ENCODE measurements around the gene RPS3. TPM values are rescaled to one million over a fixed set of nuclear protein-coding genes. Genes with fewer than 3 reads are reported as not detected.

Gene RPS3
- total RNA-seq, 2 donors from 2014 or later: 2,923 to 3,877 TPM

GRCh38 chr11:75447415-75447814 is 48.1 kb downstream of the RPS3 start:
- no peaks in the 10 kb centered on the region for H3K9me3 Mint-ChIP-seq
- H3K27ac ChIP-seq (ENCODE audit: low read depth, low read length): no peak overlapping the region
- H3K4me3 Mint-ChIP-seq: no peak overlapping the region
- H3K27ac Mint-ChIP-seq: no peak overlapping the region
- no peak overlapping the region for H3K9ac ChIP-seq (ENCODE audit: extremely low read depth, low read length, poor library complexity, severe bottlenecking)
- no peaks in the 10 kb centered on the region for H3K4me1 Mint-ChIP-seq
- H3K27me3 Mint-ChIP-seq (ENCODE audit: insufficient read depth): peaks cover 5% of the 10 kb centered on the region
- no peak overlapping the region for H3K4me3 ChIP-seq (ENCODE audit: low read length)
- no peaks in the 10 kb centered on the region for H3K36me3 ChIP-seq (ENCODE audit: control insufficient read depth, insufficient read depth, low read length)
- 69 to 88% methylated on average over 3 to 5 of the region's 5 CpGs for WGBS, 2 experiments (ENCODE audit: insufficient coverage in 1 of 2, insufficient read length in 1 of 2)
- H3K36me3 Mint-ChIP-seq (ENCODE audit: low read depth): no peaks in the 10 kb centered on the region
- no peak for TF ChIP-seq CTCF (conservative IDR thresholded peaks at IDR 0.05)
- no peaks in the 10 kb centered on the region for H3K9me3 ChIP-seq (ENCODE audit: control insufficient read depth, low read length)
- DNase-seq: no peak
- H3K4me1 ChIP-seq (ENCODE audit: control insufficient read depth, insufficient read depth, low read length): no peaks in the 10 kb centered on the region
- H3K27me3 ChIP-seq (ENCODE audit: control insufficient read depth, insufficient read depth, low read length, poor library complexity, severe bottlenecking): no peaks in the 10 kb centered on the region

- Histone ChIP-seq H3K9me3 (ENCODE audit: control insufficient read depth, low read length) (no peaks in the 10 kb centered on the region), H3K9ac (ENCODE audit: extremely low read depth, low read length, poor library complexity, severe bottlenecking) (no peak overlapping the region), H3K4me1 (ENCODE audit: control insufficient read depth, insufficient read depth, low read length) (no peaks in the 10 kb centered on the region), H3K36me3 (ENCODE audit: control insufficient read depth, insufficient read depth, low read length) (no peaks in the 10 kb centered on the region), H3K27ac (ENCODE audit: low read depth, low read length) (no peak overlapping the region), H3K4me3 (ENCODE audit: low read length) (no peak overlapping the region), H3K27me3 (ENCODE audit: control insufficient read depth, insufficient read depth, low read length, poor library complexity, severe bottlenecking) (no peaks in the 10 kb centered on the region)
- Mint-ChIP-seq H3K4me1 (no peaks in the 10 kb centered on the region), H3K27ac (no peak overlapping the region), H3K9me3 (no peaks in the 10 kb centered on the region), H3K4me3 (no peak overlapping the region), H3K36me3 (ENCODE audit: low read depth) (no peaks in the 10 kb centered on the region), H3K27me3 (ENCODE audit: insufficient read depth) (peaks cover 2% of the 10 kb centered on the region)
- TF ChIP-seq CTCF (conservative IDR thresholded peaks at IDR 0.05): no peak
- 81 to 90% methylated on average over 7 to 10 of the region's 10 CpGs for WGBS, 2 experiments (ENCODE audit: insufficient coverage in 1 of 2, insufficient read length in 1 of 2)
- no peak for DNase-seq
Measured at GRCh38 chr11:75449271-75449670, 50.0 kb downstream of the RPS3 start.

- Mint-ChIP-seq H3K4me3 (no peak overlapping the region), H3K27me3 (ENCODE audit: insufficient read depth) (peaks cover 2% of the 10 kb centered on the region), H3K4me1 (no peaks in the 10 kb centered on the region), H3K36me3 (ENCODE audit: low read depth) (no peaks in the 10 kb centered on the region), H3K27ac (no peak overlapping the region), H3K9me3 (no peaks in the 10 kb centered on the region)
- H3K4me1 ChIP-seq (ENCODE audit: control insufficient read depth, insufficient read depth, low read length): no peaks in the 10 kb centered on the region
- 89 to 94% methylated on average over 7 to 11 of the region's 11 CpGs for WGBS, 2 experiments (ENCODE audit: insufficient coverage in 1 of 2, insufficient read length in 1 of 2)
- DNase-seq: no peak
- H3K27me3 ChIP-seq (ENCODE audit: control insufficient read depth, insufficient read depth, low read length, poor library complexity, severe bottlenecking): no peaks in the 10 kb centered on the region
- no peak overlapping the region for H3K9ac ChIP-seq (ENCODE audit: extremely low read depth, low read length, poor library complexity, severe bottlenecking)
- no peaks in the 10 kb centered on the region for H3K36me3 ChIP-seq (ENCODE audit: control insufficient read depth, insufficient read depth, low read length)
- no peaks in the 10 kb centered on the region for H3K9me3 ChIP-seq (ENCODE audit: control insufficient read depth, low read length)
- H3K4me3 ChIP-seq (ENCODE audit: low read length): no peak overlapping the region
- TF ChIP-seq CTCF (conservative IDR thresholded peaks at IDR 0.05): no peak
- no peak overlapping the region for H3K27ac ChIP-seq (ENCODE audit: low read depth, low read length)
Measured at GRCh38 chr11:75449776-75450175, 50.5 kb downstream of the RPS3 start.

Measured in endodermal cell (in vitro differentiated cells).